Loucy (cell line): ENCODE data around the gene SECISBP2.

Experiments
- EZH2phosphoT487 ChIP-seq: fragments of 200-600 bp; IDR thresholded peaks from 2 replicates; pipeline ENCODE4 v1.6.1; 2018; ENCODE audit warnings: antibody characterized with exemption, mild to moderate bottlenecking, moderate library complexity, borderline replicate concordance
- TF ChIP-seq, protein P1 (sequence below): fragments of 200-600 bp; sonication (generic); conservative IDR thresholded peaks from 2 replicates; pipeline ENCODE4 v1.5.1; 2014; ENCODE audit warnings: mild to moderate bottlenecking, antibody characterized with exemption, low read length

- TF ChIP-seq EZH2phosphoT487 = no peak
- TF ChIP-seq, protein P1, sequence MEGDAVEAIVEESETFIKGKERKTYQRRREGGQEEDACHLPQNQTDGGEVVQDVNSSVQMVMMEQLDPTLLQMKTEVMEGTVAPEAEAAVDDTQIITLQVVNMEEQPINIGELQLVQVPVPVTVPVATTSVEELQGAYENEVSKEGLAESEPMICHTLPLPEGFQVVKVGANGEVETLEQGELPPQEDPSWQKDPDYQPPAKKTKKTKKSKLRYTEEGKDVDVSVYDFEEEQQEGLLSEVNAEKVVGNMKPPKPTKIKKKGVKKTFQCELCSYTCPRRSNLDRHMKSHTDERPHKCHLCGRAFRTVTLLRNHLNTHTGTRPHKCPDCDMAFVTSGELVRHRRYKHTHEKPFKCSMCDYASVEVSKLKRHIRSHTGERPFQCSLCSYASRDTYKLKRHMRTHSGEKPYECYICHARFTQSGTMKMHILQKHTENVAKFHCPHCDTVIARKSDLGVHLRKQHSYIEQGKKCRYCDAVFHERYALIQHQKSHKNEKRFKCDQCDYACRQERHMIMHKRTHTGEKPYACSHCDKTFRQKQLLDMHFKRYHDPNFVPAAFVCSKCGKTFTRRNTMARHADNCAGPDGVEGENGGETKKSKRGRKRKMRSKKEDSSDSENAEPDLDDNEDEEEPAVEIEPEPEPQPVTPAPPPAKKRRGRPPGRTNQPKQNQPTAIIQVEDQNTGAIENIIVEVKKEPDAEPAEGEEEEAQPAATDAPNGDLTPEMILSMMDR = no peak
Observed at GRCh38 chr9:89362647-89363310, 44.5 kb downstream of the SECISBP2 start.
